SK-N-MC (cell line): ENCODE measurements around the gene L3MBTL4.

Experiments used
- DNase-seq: peaks from one replicate; pipeline ENCODE4 v3.0.0-alpha.2; 2011; ENCODE audit warnings: low read depth, low spot score
- H3K27ac ChIP-seq: fragments of 200-600 bp; sonication (generic); 2 replicates; pipeline ENCODE4 v1.5.1; 2016; ENCODE audit warnings: mixed run types
- H3K36me3 ChIP-seq: fragments of 200-600 bp; sonication (generic); 2 replicates; pipeline ENCODE4 v1.6.1; 2017; ENCODE audit warnings: antibody characterized with exemption, low read length, mixed read lengths; ENCODE audit not compliant: insufficient read depth
- H3K4me3 ChIP-seq: fragments of 200-600 bp; sonication (generic); 2 replicates; pipeline ENCODE4 v1.5.1; 2016
- H3K9ac ChIP-seq: fragments of 200-600 bp; sonication (generic); 2 replicates; pipeline ENCODE4 v1.8.0; 2017; ENCODE audit warnings: mixed run types, mixed read lengths; ENCODE audit not compliant: insufficient read length
- H3K9me3 ChIP-seq: fragments of 200-600 bp; sonication (generic); 2 replicates; pipeline ENCODE4 v1.6.1; 2017; ENCODE audit warnings: low read depth, mild to moderate bottlenecking, antibody characterized with exemption, low read length, moderate library complexity, mixed read lengths
- EZH2 ChIP-seq: fragments of 200-600 bp; sonication (generic); IDR thresholded peaks from one replicate; pipeline ENCODE4 v1.6.1; 2017; ENCODE audit warnings: antibody characterized with exemption
- FOXP2 ChIP-seq: optimal IDR thresholded peaks from 2 replicates; pipeline ENCODE3; 2011; ENCODE audit warnings: mild to moderate bottlenecking, moderate library complexity; ENCODE audit not compliant: insufficient read depth; ENCODE audit errors: extremely low read length, control extremely low read depth
- POLR2AphosphoS5 ChIP-seq: IDR thresholded peaks from 2 replicates; pipeline ENCODE4 v1.6.1; 2012; ENCODE audit warnings: mild to moderate bottlenecking, low read depth, low read length, borderline replicate concordance

The L3MBTL4 gene

GRCh38 chr18:5912566-5912965 lies 502.1 kb downstream of the L3MBTL4 start:
- Histone ChIP-seq H3K27ac (no peak overlapping the region), H3K36me3 (no peaks in the 10 kb centered on the region), H3K4me3 (no peak overlapping the region), H3K9me3 (no peaks in the 10 kb centered on the region), H3K9ac (no peak overlapping the region)
- DNase-seq = no peak
- no peak for TF ChIP-seq POLR2AphosphoS5
- no peak for TF ChIP-seq EZH2
- TF ChIP-seq FOXP2 = no peak

DNA sequence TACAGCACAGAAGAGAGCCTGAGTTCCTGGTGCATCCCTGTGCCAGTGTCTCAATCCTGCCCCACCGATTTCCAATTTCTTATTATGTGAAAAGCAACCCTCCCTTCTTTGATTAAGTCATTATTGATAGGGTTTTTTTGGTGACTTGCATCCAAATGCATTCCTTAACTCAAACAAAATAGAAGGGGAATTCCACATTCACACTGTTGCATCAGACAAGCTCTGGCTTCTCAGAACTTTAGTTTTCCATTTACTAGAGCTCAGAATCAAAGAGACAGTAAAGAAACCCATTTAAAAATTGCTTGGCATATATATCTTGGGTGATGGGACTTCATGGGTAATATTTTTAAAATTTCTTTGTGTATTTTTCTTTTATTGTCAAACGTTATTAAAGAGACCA lies 505.6 kb downstream of the L3MBTL4 start:
- no peak overlapping the region for H3K9ac ChIP-seq
- TF ChIP-seq EZH2 = no peak
- no peak for TF ChIP-seq POLR2AphosphoS5
- TF ChIP-seq FOXP2 = no peak
- H3K36me3 ChIP-seq = no peaks in the 10 kb centered on the region
- H3K9me3 ChIP-seq = no peaks in the 10 kb centered on the region
- H3K4me3 ChIP-seq = no peak overlapping the region
- H3K27ac ChIP-seq = no peak overlapping the region
- no peak for DNase-seq
